HEK293 (cell line): ENCODE measurements around the gene WDR7.

Source experiments
- CTCF ChIA-PET: fragments of 350-600 bp; formaldehyde crosslinking; extraction: SDS; loops from one replicate; lab custom pipeline; 2021; ENCODE audit warnings: antibody characterized with exemption; lab: Yijun Ruan, JAX
- POLR2A ChIA-PET: fragments of 300-600 bp; formaldehyde crosslinking; extraction: SDS; loops from one replicate; lab custom pipeline; 2020; ENCODE audit warnings: antibody characterized with exemption, inconsistent platforms; lab: Yijun Ruan, JAX
- H3K27ac ChIP-seq: fragments of 200-500 bp; sonication (Bioruptor generic); 2 replicates; pipeline ENCODE4 v1.5.1; 2014; ENCODE audit warnings: low read depth, low read length, control low read depth, inconsistent platforms; ENCODE audit errors: extremely low read depth
- H3K36me3 ChIP-seq, 2 experiments: fragments of 200-500 bp in 1 of 2; sonication (Bioruptor generic) in 1 of 2; 1 replicate in 1 of 2; 2 replicates in 1 of 2; pipeline ENCODE4 v1.5.1; 2014 to 2017; ENCODE audit warnings: inconsistent platforms in 2 of 2, low read length in 2 of 2; ENCODE audit not compliant: control insufficient read depth in 2 of 2, insufficient read depth in 1 of 2
- H3K4me1 ChIP-seq: fragments of 200-500 bp; sonication (Bioruptor generic); 2 replicates; pipeline ENCODE4 v1.5.1; 2014; ENCODE audit warnings: mild to moderate bottlenecking, low read length, inconsistent platforms; ENCODE audit not compliant: control insufficient read depth, insufficient read depth
- H3K4me3 ChIP-seq: 2 replicates; pipeline ENCODE4 v1.5.1; 2011; ENCODE audit warnings: low read depth, mild to moderate bottlenecking, control low read depth, low read length, moderate library complexity
- H3K9me3 ChIP-seq: fragments of 200-500 bp; sonication (Bioruptor generic); 2 replicates; pipeline ENCODE4 v1.5.1; 2014; ENCODE audit warnings: low read depth, low read length, inconsistent platforms; ENCODE audit not compliant: control insufficient read depth, insufficient read depth
- BCL11A ChIP-seq: fragments of 450-650 bp; formaldehyde crosslinking; IDR thresholded peaks from 2 replicates; pipeline ENCODE4 v1.5.1; 2016; ENCODE audit warnings: low read depth, missing biosample characterization, missing genetic modification characterization
- CTCF ChIP-seq: fragments of 450-650 bp; formaldehyde crosslinking; IDR thresholded peaks from 2 replicates; pipeline ENCODE4 v1.5.1; 2016; ENCODE audit warnings: missing biosample characterization, missing genetic modification characterization
- GLI4 ChIP-seq: fragments of 450-650 bp; formaldehyde crosslinking; IDR thresholded peaks from 2 replicates; pipeline ENCODE4 v1.5.1; 2016; ENCODE audit warnings: missing biosample characterization, missing genetic modification characterization
- KLF7 ChIP-seq: fragments of 450-650 bp; formaldehyde crosslinking; IDR thresholded peaks from 2 replicates; pipeline ENCODE4 v1.5.1; 2016; ENCODE audit warnings: missing biosample characterization, missing genetic modification characterization, borderline replicate concordance
- PRDM1 ChIP-seq: fragments of 450-650 bp; formaldehyde crosslinking; IDR thresholded peaks from 2 replicates; pipeline ENCODE4; 2016; ENCODE audit warnings: missing biosample characterization, missing genetic modification characterization
- SALL2 ChIP-seq: fragments of 450-650 bp; formaldehyde crosslinking; IDR thresholded peaks from 2 replicates; pipeline ENCODE4 v1.5.0; 2017; ENCODE audit warnings: missing biosample characterization, mild to moderate bottlenecking, missing genetic modification characterization, borderline replicate concordance
- SETDB1 ChIP-seq: IDR thresholded peaks from one replicate; pipeline ENCODE4 v1.6.1; 2017; ENCODE audit warnings: mild to moderate bottlenecking, low read length, moderate library complexity, mixed read lengths; ENCODE audit not compliant: insufficient read length
- YY1 ChIP-seq: fragments of 450-650 bp; formaldehyde crosslinking; IDR thresholded peaks from 2 replicates; pipeline ENCODE4 v1.5.1; 2018; ENCODE audit warnings: missing biosample characterization, missing genetic modification characterization
- ZFP3 ChIP-seq: fragments of 450-650 bp; formaldehyde crosslinking; IDR thresholded peaks from 2 replicates; pipeline ENCODE4 v1.5.1; 2016; ENCODE audit warnings: low read depth, missing biosample characterization, missing genetic modification characterization
- ZNF174 ChIP-seq: fragments of 450-650 bp; formaldehyde crosslinking; IDR thresholded peaks from 2 replicates; pipeline ENCODE4 v1.5.0; 2017; ENCODE audit warnings: missing biosample characterization, mild to moderate bottlenecking, missing genetic modification characterization
- ZNF18 ChIP-seq: fragments of 450-650 bp; formaldehyde crosslinking; IDR thresholded peaks from 2 replicates; pipeline ENCODE4 v1.5.1; 2016; ENCODE audit warnings: missing biosample characterization, missing genetic modification characterization
- ZNF248 ChIP-seq: fragments of 450-650 bp; formaldehyde crosslinking; IDR thresholded peaks from 2 replicates; pipeline ENCODE4 v1.5.1; 2017; ENCODE audit warnings: missing biosample characterization, missing genetic modification characterization
- ZNF366 ChIP-seq: fragments of 450-650 bp; formaldehyde crosslinking; conservative IDR thresholded peaks from 2 replicates; pipeline ENCODE4 v1.5.1; 2016; ENCODE audit warnings: missing biosample characterization, missing genetic modification characterization
- ZNF391 ChIP-seq: fragments of 450-650 bp; formaldehyde crosslinking; IDR thresholded peaks from 2 replicates; pipeline ENCODE4 v1.5.1; 2016; ENCODE audit warnings: low read depth, missing biosample characterization, missing genetic modification characterization, borderline replicate concordance
- ZNF416 ChIP-seq: fragments of 450-650 bp; formaldehyde crosslinking; IDR thresholded peaks from 2 replicates; pipeline ENCODE4 v1.5.1; 2016; ENCODE audit warnings: missing biosample characterization, missing genetic modification characterization
- ZNF473 ChIP-seq: fragments of 450-650 bp; formaldehyde crosslinking; IDR thresholded peaks from 2 replicates; pipeline ENCODE4 v1.5.1; 2017; ENCODE audit warnings: missing biosample characterization, missing genetic modification characterization
- ZNF548 ChIP-seq: fragments of 450-650 bp; formaldehyde crosslinking; IDR thresholded peaks from 2 replicates; pipeline ENCODE4 v1.5.1; 2016; ENCODE audit warnings: missing biosample characterization, missing genetic modification characterization
- ZNF561 ChIP-seq: fragments of 450-650 bp; IDR thresholded peaks from 2 replicates; pipeline ENCODE4 v1.5.1; 2018; ENCODE audit warnings: missing biosample characterization, missing genetic modification characterization, borderline replicate concordance
- ZNF654 ChIP-seq: fragments of 450-650 bp; formaldehyde crosslinking; IDR thresholded peaks from 2 replicates; pipeline ENCODE4 v1.5.1; 2016; ENCODE audit warnings: low read depth, missing biosample characterization, missing genetic modification characterization
- ZNF792 ChIP-seq: fragments of 450-650 bp; formaldehyde crosslinking; IDR thresholded peaks from 2 replicates; pipeline ENCODE4 v1.5.1; 2016; ENCODE audit warnings: missing biosample characterization, missing genetic modification characterization
- ZSCAN18 ChIP-seq: fragments of 450-650 bp; formaldehyde crosslinking; IDR thresholded peaks from 2 replicates; pipeline ENCODE4 v1.5.1; 2016; ENCODE audit warnings: missing biosample characterization, missing genetic modification characterization
- TF ChIP-seq, protein P1 (sequence below): fragments of 450-650 bp; formaldehyde crosslinking; IDR thresholded peaks from 2 replicates; pipeline ENCODE4 v1.5.1; 2017; ENCODE audit warnings: missing biosample characterization, missing genetic modification characterization

Gene WDR7

DNA sequence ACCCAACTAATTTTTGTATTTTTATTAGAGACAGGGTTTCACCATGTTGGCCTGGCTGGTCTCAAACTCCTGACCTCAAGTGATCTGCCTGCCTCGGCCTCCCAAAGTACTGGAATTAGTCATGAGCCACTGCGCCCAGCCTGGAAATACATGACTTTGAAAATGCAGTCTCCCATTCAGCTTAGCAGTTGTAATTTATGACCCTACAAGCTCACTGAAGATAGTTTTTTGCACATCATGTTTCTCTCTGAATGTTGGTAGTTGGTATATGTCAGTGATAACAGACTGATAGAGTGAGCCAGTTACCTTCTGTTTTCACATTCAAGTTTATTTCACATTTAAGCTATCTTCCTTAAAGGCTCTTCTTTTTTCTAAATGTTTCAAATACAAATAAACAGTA lies 7.1 kb downstream of the WDR7 start (continued):
- TF ChIP-seq CTCF (no peak), ZSCAN18 (tag by site-specific recombination) (no peak), ZFP3 (tag by site-specific recombination) (no peak), SETDB1 (no peak), ZNF416 (no peak)

DNA sequence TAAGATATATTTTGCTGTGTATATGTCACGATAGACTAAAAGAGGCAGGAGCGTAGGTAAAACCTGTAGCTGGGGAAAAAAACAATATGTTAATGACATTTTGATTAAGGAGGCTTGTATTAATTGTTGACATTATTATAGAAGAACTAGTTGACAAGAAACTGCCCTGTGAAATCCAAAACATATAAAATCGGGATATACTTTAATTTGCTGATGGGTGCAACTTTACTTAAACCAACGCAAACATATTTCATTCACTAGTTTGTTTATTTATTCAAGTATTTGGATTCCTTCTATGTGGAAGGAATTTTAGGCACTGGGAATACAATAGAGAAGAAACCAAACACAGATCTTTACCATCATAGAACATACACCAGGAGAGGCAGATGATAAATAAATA lies 8.0 kb downstream of the WDR7 start:
- ChIA-PET CTCF (no interaction called here), POLR2A (no interaction called here)
- no peaks in the 10 kb centered on the region; a peak in 1 of 3 replicates for H3K36me3 ChIP-seq
- TF ChIP-seq ZNF548 (tag by site-specific recombination) = no peak
- no peak for TF ChIP-seq ZNF174 (tag by site-specific recombination)
- no peak for TF ChIP-seq YY1 (tag by site-specific recombination)
- TF ChIP-seq, protein P1, sequence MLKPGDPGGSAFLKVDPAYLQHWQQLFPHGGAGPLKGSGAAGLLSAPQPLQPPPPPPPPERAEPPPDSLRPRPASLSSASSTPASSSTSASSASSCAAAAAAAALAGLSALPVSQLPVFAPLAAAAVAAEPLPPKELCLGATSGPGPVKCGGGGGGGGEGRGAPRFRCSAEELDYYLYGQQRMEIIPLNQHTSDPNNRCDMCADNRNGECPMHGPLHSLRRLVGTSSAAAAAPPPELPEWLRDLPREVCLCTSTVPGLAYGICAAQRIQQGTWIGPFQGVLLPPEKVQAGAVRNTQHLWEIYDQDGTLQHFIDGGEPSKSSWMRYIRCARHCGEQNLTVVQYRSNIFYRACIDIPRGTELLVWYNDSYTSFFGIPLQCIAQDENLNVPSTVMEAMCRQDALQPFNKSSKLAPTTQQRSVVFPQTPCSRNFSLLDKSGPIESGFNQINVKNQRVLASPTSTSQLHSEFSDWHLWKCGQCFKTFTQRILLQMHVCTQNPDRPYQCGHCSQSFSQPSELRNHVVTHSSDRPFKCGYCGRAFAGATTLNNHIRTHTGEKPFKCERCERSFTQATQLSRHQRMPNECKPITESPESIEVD = no peak
- TF ChIP-seq ZNF473 (tag by site-specific recombination) = no peak
- TF ChIP-seq ZNF792 (tag by site-specific recombination) = no peak
- no peak for TF ChIP-seq ZNF561 (tag by site-specific recombination)
- TF ChIP-seq SALL2 (tag by site-specific recombination) = no peak
- no peak for TF ChIP-seq ZNF654 (tag by site-specific recombination)
- no peak for TF ChIP-seq ZNF248 (tag by site-specific recombination)
- TF ChIP-seq ZNF366 (tag by site-specific recombination) = no peak
- TF ChIP-seq GLI4 (tag by site-specific recombination) = no peak
- TF ChIP-seq KLF7 (tag by site-specific recombination) = no peak
- TF ChIP-seq ZNF18 (tag by site-specific recombination) = no peak
- H3K27ac ChIP-seq = no peak overlapping the region
- no peak overlapping the region for H3K4me3 ChIP-seq
- H3K9me3 ChIP-seq = no peaks in the 10 kb centered on the region
- peaks cover 12% of the 10 kb centered on the region for H3K4me1 ChIP-seq

DNA sequence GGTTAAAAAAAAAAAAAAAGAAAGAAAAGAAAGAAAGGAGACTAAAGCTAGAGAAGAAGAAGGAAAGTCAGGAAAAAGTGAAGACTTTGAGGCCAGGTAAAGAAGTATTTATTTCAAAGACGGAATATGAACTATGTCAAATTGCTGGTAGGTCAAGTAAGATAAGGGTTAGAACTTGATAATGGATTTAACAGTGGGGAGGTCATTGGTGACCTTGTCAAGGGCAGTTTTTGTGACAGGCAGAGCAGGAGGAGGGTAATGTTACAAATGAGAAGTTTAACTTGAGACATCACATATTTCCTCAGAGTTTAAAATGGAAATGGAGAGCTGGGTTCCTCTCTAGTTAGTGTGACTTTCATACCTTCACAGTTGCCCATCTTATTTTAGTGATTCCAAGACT lies 9.5 kb downstream of the WDR7 start:
- CTCF ChIA-PET = no interaction called here
- TF ChIP-seq ZNF248 (tag by site-specific recombination) = no peak
- TF ChIP-seq ZNF391 (tag by site-specific recombination) = no peak
- peak; percentile 41; the same call in 1 of the 2 replicates for TF ChIP-seq PRDM1 (tag by site-specific recombination)
- no peak for TF ChIP-seq BCL11A (tag by site-specific recombination)
- Histone ChIP-seq H3K36me3 (no peaks in the 10 kb centered on the region; a peak in 1 of 3 replicates), H3K4me3 (no peak overlapping the region), H3K27ac (no peak overlapping the region), H3K9me3 (no peaks in the 10 kb centered on the region), H3K4me1 (peaks cover 12% of the 10 kb centered on the region)
- POLR2A ChIA-PET = interaction anchor here (1.7 kb wide), 1 partner anchor 10 kb away, joined by 6 read pairs; the partner anchor contains the start of gene WDR7
